Activated CD4-positive, alpha-beta T cell treated with anti-CD3 and anti-CD28 coated beads, Interleukin-2, amount 10 ng/mL, durations not matched to agents 7 days and 5 days (primary cell): ENCODE data around the gene SYT14. TPM values are rescaled to one million over a fixed set of nuclear protein-coding genes. Genes with fewer than 3 reads are reported as not detected.
"Not testable (repeated sequence)": the region's sequence is repeated elsewhere in the genome, so short reads cannot be mapped to it uniquely, and the experiment has no call there.

Experiments used
- CTCF ChIA-PET: fragments of 350-600 bp; sonication (Branson Sonifier 250); formaldehyde crosslinking; loops from one replicate; lab custom pipeline; 2021; ENCODE audit warnings: antibody characterized with exemption; lab: Charles Lee
- POLR2A ChIA-PET: fragments of 350-600 bp; sonication (Branson Sonifier 250); formaldehyde crosslinking; loops from one replicate; lab custom pipeline; 2021; ENCODE audit warnings: antibody characterized with exemption; lab: Charles Lee
- DNase-seq: peaks from one replicate; pipeline ENCODE4 v3.0.0-alpha.2; 2020
- H3K27ac Mint-ChIP-seq: one replicate; pipeline ENCODE4 v1.8.0; 2021; ENCODE audit warnings: mild to moderate bottlenecking, moderate library complexity, mixed read lengths
- H3K27me3 Mint-ChIP-seq: one replicate; pipeline ENCODE4 v1.8.0; 2021; ENCODE audit warnings: mixed read lengths
- H3K36me3 Mint-ChIP-seq: one replicate; pipeline ENCODE4 v1.8.0; 2021; ENCODE audit warnings: low read depth, mixed read lengths
- H3K4me1 Mint-ChIP-seq: one replicate; pipeline ENCODE4 v1.8.0; 2021; ENCODE audit warnings: mixed read lengths
- H3K4me3 Mint-ChIP-seq: one replicate; pipeline ENCODE4 v1.8.0; 2021; ENCODE audit warnings: mild to moderate bottlenecking, moderate library complexity, mixed read lengths
- H3K9me3 Mint-ChIP-seq: one replicate; pipeline ENCODE4 v1.8.0; 2021; ENCODE audit warnings: mixed read lengths
- total RNA-seq, 2 experiments: library from RNA; stranded (reverse); gene quantifications; one replicate each; pipeline ENCODE4 v1.2.3, GENCODE V29; 2021

The SYT14 gene
- total RNA-seq, 2 experiments from 2014 or later: not detected

DNA sequence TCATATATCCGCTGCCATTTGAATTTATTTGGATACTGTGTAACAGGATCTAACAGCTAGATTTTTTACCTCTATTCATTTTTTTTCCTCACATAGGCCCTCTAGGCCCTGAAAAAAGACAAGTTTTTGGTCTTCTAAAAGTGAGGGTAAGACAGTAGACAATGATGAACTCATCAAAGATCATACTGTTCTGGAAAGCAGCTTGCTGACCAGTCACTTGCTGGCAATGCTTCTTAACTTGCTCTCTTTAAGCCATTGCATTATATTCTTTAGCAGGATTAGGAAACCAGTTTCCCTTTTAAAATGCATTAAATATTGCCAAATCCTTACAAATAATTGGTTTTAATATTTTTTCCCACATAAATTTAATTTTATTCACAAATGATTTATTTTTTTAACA lies 65.5 kb downstream of the SYT14 start:
- POLR2A ChIA-PET: no interaction called here

DNA sequence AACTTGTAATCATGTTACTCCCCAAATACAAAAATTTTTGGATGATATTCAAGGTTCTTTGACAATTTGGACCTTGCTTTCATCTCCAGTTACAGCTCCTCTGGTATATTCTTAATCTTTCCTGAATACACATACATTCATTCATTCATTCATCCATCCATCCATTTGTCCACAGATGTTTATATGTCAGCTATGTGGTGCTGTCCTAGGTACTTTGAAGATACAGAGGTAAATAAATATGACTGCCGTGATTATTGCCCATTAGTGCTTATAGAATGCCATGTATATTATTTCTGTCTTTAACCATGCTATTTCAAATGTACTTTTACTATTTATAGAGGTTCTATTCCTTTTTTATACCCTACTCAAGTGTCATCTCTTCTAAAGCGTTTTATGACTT lies 72.1 kb downstream of the SYT14 start:
- Mint-ChIP-seq H3K27ac (no peak overlapping the region), H3K4me3 (no peak overlapping the region), H3K9me3 (no peaks in the 10 kb centered on the region), H3K27me3 (peaks cover 3% of the 10 kb centered on the region), H3K4me1 (no peaks in the 10 kb centered on the region), H3K36me3 (no peaks in the 10 kb centered on the region)
- no peak for DNase-seq
- CTCF ChIA-PET: no interaction called here
- POLR2A ChIA-PET: no interaction called here

More for the DNA sequence above, 65.5 kb downstream of the SYT14 start:
- Mint-ChIP-seq H3K27me3 (peaks cover 8% of the 10 kb centered on the region), H3K4me3 (no peak overlapping the region), H3K27ac (no peak overlapping the region), H3K4me1 (no peaks in the 10 kb centered on the region), H3K36me3 (no peaks in the 10 kb centered on the region), H3K9me3 (no peaks in the 10 kb centered on the region)
- no peak for DNase-seq
- CTCF ChIA-PET: no interaction called here

DNA sequence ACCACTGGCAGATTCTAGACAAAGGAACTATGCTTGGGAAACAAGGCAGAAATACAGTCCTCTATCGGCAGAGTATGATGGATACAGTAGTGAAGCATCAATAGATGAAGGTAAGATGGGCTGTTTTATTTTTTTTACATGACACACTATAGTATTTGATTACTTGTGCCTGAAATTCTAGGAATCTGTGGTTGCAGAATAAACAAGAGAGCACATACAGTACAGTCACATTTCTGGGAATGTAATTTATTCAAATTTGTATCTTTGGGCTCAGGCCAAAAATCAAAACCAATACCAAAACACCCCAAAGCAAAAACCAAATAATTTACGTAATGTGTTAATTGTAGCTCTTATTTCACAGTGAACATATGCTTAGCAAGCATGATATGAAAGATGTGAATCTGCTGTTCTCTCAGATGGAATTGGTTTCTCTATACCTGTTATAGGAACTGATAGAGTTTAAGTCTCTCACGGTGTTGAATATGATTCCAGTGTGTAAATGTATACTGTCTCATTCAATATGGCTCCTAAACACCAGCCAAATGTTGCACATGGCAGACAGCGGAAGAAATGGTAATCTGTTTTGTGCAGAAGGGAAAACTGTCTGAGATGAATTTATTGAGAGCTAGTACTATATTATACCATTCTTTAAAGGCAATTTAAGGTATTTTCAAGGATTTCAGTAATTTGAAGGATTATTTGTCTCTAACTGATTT lies 83.3 kb downstream of the SYT14 start:
- no peak overlapping the region for H3K27ac Mint-ChIP-seq
- POLR2A ChIA-PET: no interaction called here

DNA sequence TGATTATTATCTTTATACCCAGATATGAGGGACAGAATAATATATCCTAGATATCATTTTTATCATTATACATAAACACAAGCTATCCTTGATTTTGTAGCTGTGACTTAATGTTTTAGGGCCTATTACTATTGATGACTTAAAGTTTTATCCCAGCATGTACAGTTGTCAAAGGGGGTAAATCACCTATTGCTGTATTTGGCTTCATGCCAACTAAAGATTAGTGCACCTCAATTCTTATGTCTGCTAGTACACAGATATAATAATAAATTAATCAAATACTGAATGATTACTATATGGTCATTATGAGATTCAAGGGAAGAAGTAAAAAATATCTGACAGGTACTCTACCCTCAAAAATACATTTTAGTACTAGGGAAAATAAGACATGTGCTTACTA lies 84.0 kb downstream of the SYT14 start:
- CTCF ChIA-PET: no interaction called here
- POLR2A ChIA-PET: no interaction called here
- no peaks in the 10 kb centered on the region for H3K4me1 Mint-ChIP-seq

More for the DNA sequence above, 83.3 kb downstream of the SYT14 start:
- no peaks in the 10 kb centered on the region for H3K4me1 Mint-ChIP-seq
- H3K9me3 Mint-ChIP-seq: no peaks in the 10 kb centered on the region
- no peak overlapping the region for H3K4me3 Mint-ChIP-seq
- no peak for DNase-seq
- H3K36me3 Mint-ChIP-seq: no peaks in the 10 kb centered on the region
- peaks cover 5% of the 10 kb centered on the region for H3K27me3 Mint-ChIP-seq
- CTCF ChIA-PET: no interaction called here

DNA sequence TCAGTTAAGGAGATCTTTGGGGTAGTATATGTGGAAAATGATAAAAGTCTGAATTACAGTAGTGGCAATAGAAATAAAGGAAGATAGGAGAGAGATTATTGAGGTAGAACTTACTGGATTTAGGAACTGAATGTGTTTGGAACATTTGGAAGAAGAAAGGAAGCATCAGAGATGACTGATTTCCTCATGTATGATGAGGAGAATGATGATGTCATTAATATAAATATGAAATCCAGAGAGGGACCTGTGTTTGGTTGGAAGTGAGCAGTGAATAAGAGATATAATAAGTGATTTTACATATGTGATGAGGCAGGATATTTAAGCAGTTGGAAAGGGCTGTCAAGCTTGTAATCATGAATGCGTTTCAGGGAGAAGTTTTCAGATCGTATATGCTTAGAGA lies 86.3 kb downstream of the SYT14 start:
- Mint-ChIP-seq H3K27ac (no peak overlapping the region), H3K27me3 (peaks cover 3% of the 10 kb centered on the region), H3K36me3 (no peaks in the 10 kb centered on the region), H3K4me1 (no peaks in the 10 kb centered on the region), H3K4me3 (no peak overlapping the region), H3K9me3 (no peaks in the 10 kb centered on the region)
- ChIA-PET POLR2A (no interaction called here), CTCF (no interaction called here)
- DNase-seq: no peak

More for the DNA sequence above, 84.0 kb downstream of the SYT14 start:
- Mint-ChIP-seq H3K27me3 (no peaks in the 10 kb centered on the region), H3K4me3 (no peak overlapping the region), H3K27ac (no peak overlapping the region), H3K9me3 (no peaks in the 10 kb centered on the region), H3K36me3 (no peaks in the 10 kb centered on the region)
- no peak for DNase-seq

DNA sequence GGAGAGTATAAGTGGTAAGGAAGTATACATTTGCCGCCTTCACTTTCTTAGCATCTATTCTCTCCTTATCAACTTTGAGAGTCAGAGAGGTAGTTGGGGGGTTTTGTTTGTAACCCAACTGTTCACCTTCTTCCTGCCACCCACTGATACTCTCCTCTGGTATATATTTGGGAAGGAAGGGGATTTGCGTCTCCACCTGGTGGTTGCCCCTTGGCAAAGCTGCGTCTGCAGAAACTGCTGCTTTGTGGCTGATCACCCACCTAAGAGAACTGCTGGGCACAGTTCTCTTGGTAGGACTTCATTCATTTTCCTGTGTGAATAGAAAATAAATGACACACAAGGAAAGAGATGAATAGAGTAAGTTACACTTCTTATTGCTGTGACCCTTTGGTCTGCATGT lies 87.0 kb downstream of the SYT14 start:
- CTCF ChIA-PET: no interaction called here

DNA sequence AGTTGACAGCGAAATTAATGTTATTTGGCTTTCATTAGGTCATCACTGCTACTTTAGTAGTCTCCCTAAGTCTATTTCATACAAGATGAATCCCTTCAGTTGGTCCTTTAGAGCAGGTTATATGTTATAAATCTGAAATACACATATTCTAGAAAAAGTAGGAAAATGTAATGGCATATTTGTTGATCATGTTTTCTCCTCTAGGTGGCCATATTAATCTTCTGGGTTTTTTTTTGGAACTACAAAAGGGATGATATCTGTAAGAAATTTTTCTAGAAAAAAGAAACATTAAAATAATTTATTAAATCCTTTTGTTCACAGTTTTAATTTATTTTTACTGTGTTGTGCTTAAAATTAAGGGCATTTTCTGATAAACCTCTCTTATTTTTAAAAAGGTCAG lies 87.9 kb downstream of the SYT14 start:
- ChIA-PET POLR2A (no interaction called here), CTCF (no interaction called here)
- no peaks in the 10 kb centered on the region for H3K9me3 Mint-ChIP-seq
- H3K27ac Mint-ChIP-seq: no peak overlapping the region
- DNase-seq: no peak
- H3K4me1 Mint-ChIP-seq: no peaks in the 10 kb centered on the region
- H3K36me3 Mint-ChIP-seq: no peaks in the 10 kb centered on the region
- peaks cover 3% of the 10 kb centered on the region for H3K27me3 Mint-ChIP-seq
- no peak overlapping the region for H3K4me3 Mint-ChIP-seq

More for the DNA sequence above, 87.0 kb downstream of the SYT14 start:
- DNase-seq: no peak
- H3K4me1 Mint-ChIP-seq: no peaks in the 10 kb centered on the region
- no peaks in the 10 kb centered on the region for H3K36me3 Mint-ChIP-seq
- no peaks in the 10 kb centered on the region for H3K9me3 Mint-ChIP-seq
- H3K27me3 Mint-ChIP-seq: peaks cover 3% of the 10 kb centered on the region
- POLR2A ChIA-PET: no interaction called here
- H3K4me3 Mint-ChIP-seq: no peak overlapping the region
- H3K27ac Mint-ChIP-seq: no peak overlapping the region

DNA sequence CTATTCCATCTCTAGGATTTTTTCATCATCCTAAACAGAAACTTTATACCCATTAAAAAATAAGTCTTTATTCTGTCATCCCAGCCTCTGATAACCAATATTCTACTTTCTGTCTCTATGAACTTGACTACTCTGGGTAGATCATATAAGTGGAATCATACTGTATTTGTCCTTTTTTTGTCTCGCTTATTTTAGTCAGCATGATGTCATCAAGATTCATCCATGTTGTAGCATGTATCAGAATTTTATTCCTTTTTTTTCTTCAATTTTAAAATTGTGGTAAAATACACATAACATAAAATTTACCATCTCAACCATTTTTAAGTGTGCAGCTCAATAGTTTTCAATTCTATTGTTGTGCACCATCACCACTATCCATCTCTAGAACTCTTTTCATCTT lies 90.0 kb downstream of the SYT14 start:
- CTCF ChIA-PET: no interaction called here

DNA sequence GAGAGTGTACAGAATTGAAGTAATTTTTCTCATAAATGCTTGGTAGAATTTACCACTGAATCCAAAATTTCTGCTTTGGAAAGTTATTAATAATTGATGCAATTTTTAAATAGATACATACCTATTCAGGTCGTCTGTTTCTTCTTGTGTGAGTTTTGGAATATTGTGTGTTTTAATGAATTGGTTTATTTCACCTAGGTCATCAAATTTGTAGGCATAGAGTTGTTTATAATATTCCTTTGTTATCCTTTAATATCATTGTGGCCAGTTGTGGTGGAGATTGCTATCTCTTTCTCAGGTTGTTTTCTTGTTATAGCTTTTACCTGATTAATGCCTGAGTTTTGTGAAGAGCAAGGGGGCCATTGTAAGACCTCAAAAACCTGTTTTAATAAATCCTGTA lies 93.5 kb downstream of the SYT14 start:
- no peak overlapping the region for H3K27ac Mint-ChIP-seq
- POLR2A ChIA-PET: no interaction called here
- H3K4me1 Mint-ChIP-seq: no peaks in the 10 kb centered on the region
- CTCF ChIA-PET: no interaction called here
- H3K4me3 Mint-ChIP-seq: no peak overlapping the region
- no peaks in the 10 kb centered on the region for H3K9me3 Mint-ChIP-seq
- H3K27me3 Mint-ChIP-seq: peaks cover 6% of the 10 kb centered on the region
- no peak for DNase-seq
- no peaks in the 10 kb centered on the region for H3K36me3 Mint-ChIP-seq

More for the DNA sequence above, 90.0 kb downstream of the SYT14 start:
- H3K4me3 Mint-ChIP-seq: no peak overlapping the region
- no peaks in the 10 kb centered on the region for H3K9me3 Mint-ChIP-seq
- H3K36me3 Mint-ChIP-seq: no peaks in the 10 kb centered on the region
- DNase-seq: no peak
- no peaks in the 10 kb centered on the region for H3K4me1 Mint-ChIP-seq
- H3K27me3 Mint-ChIP-seq: peaks cover 3% of the 10 kb centered on the region
- no peak overlapping the region for H3K27ac Mint-ChIP-seq
- POLR2A ChIA-PET: no interaction called here

DNA sequence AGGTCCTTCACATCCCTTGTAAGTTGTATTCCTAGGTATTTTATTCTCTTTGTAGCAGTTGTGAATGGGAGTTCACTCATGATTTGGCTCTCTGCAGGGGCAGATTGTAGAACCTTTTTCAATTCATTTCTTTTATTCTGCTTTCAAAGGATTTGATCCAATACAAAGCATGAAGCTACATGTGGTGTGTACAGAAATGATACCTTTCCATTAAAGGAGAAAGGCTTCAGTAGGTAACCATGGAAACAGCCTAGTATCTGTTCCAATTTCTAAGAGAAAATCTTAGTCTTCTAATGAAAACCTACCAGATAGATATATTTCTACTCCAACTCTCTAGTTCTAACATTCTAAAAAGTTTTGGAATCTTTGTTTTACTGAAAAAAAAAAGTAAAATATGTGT lies 105.0 kb downstream of the SYT14 start:
- ChIA-PET POLR2A (no interaction called here), CTCF (no interaction called here)
- Mint-ChIP-seq H3K4me3 (no peak overlapping the region), H3K27ac (no peak overlapping the region), H3K27me3 (no peaks in the 10 kb centered on the region), H3K9me3 (no peaks in the 10 kb centered on the region), H3K4me1 (no peaks in the 10 kb centered on the region), H3K36me3 (no peaks in the 10 kb centered on the region)
- no peak for DNase-seq

DNA sequence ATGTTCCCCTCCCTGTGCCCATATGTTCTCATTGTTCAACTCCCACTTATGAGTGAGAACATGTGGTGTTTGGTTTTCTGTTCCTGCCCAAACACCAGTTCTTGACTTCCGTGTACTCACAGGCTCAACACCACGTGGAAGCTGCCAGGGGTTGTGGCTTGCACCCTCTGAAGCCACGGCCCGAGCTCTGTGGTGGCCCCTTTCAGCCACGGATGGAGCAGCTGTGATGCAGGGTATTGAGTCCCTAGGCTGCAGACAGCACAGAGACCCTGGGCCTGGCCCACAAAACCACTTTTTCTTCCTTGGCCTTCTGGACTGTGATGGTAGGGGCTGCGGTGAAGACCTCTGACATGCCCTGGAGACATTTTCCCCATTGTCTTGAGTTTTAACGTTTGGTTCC lies 111.6 kb downstream of the SYT14 start:
- Mint-ChIP-seq H3K27ac (no peak overlapping the region), H3K9me3 (no peaks in the 10 kb centered on the region), H3K27me3 (no peaks in the 10 kb centered on the region), H3K4me3 (no peak overlapping the region), H3K36me3 (no peaks in the 10 kb centered on the region), H3K4me1 (no peaks in the 10 kb centered on the region)
- POLR2A ChIA-PET: no interaction called here
- CTCF ChIA-PET: no interaction called here
- no peak for DNase-seq

DNA sequence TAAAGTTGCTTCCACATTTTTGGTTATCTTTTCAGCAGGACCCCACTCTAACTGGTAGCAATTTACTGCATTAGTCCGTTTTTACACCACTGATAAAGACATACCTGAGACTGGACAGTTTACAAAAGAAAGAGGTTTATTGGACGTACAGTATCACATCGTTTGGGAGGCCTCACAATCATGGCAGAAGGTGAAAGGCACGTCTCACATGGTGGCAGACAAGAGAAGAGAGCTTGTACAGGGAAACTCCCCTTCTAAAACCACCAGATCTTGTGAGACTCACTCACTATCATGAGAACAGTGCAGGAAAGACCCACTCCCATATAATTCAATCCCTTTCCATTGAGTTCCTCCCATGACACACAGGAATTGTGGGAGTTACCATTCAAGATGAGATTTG lies 112.5 kb downstream of the SYT14 start:
- H3K9me3 Mint-ChIP-seq, H3K4me3 Mint-ChIP-seq, H3K27me3 Mint-ChIP-seq, H3K27ac Mint-ChIP-seq, H3K36me3 Mint-ChIP-seq, CTCF ChIA-PET, H3K4me1 Mint-ChIP-seq, DNase-seq, POLR2A ChIA-PET: not testable (repeated sequence)

DNA sequence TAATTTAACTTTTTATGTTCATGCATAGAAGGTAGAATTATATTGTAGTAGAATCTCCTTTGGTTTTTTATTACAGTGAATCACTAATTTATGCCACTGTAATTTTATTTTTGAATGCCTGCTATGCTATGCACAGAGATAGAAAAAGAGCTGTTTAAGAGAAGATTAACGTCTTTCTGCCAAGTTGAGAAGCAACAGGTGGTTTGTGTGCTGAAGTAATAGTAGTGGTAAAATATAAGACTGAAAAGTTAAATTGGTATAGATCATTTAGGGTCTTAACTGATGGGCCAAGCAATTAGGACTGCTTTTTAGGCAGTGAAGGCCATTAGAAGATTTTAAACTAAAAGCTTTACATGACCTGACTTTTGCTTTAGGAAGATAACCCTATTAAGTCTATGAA lies 115.1 kb downstream of the SYT14 start:
- no peak for DNase-seq
- no peaks in the 10 kb centered on the region for H3K9me3 Mint-ChIP-seq
- H3K36me3 Mint-ChIP-seq: no peaks in the 10 kb centered on the region
- no peaks in the 10 kb centered on the region for H3K27me3 Mint-ChIP-seq
- POLR2A ChIA-PET: no interaction called here
- H3K4me1 Mint-ChIP-seq: no peaks in the 10 kb centered on the region
- no peak overlapping the region for H3K27ac Mint-ChIP-seq
- CTCF ChIA-PET: no interaction called here
- no peak overlapping the region for H3K4me3 Mint-ChIP-seq

DNA sequence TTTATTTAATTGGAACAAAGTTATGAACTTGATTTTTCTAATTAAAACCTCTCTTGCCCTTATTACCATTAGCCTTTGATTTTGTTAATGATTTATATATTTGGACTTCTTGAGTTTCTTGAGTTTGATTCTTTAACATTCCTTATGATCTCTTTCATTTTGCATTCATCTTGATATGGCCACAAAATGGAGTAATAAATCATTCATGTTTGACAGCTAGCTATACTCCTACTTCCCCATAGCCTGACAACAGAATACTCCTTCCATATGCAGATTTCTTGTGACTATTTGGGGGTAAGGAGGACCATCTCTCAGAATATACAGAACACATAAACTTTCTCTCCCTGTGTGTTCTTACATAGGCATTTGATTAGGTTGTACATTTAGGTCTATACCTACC lies 119.6 kb downstream of the SYT14 start:
- H3K27ac Mint-ChIP-seq: no peak overlapping the region
- H3K4me1 Mint-ChIP-seq: no peaks in the 10 kb centered on the region
- ChIA-PET POLR2A (no interaction called here), CTCF (no interaction called here)
- no peaks in the 10 kb centered on the region for H3K36me3 Mint-ChIP-seq
- H3K9me3 Mint-ChIP-seq: no peaks in the 10 kb centered on the region
- no peak overlapping the region for H3K4me3 Mint-ChIP-seq
- DNase-seq: no peak
- no peaks in the 10 kb centered on the region for H3K27me3 Mint-ChIP-seq
